Lower leg skin (tissue), 3 donors: Measurements from ENCODE around the gene RAMP3.

ENCODE experiments used
- CTCF ChIP-seq, 3 donors: fragments of 450-650 bp; IDR thresholded peaks; one replicate each; pipeline ENCODE4 v1.5.1; 2016; ENCODE audit warnings: antibody characterized with exemption in 3 of 3, mild to moderate bottlenecking in 3 of 3, moderate library complexity in 2 of 3
- POLR2A ChIP-seq, 2 donors: fragments of 450-650 bp; IDR thresholded peaks; one replicate each; pipeline ENCODE4 v1.6.1; 2016 to 2017; ENCODE audit warnings: antibody characterized with exemption in 2 of 2, mild to moderate bottlenecking in 1 of 2, moderate library complexity in 1 of 2

- TF ChIP-seq POLR2A (IDR thresholded peaks at IDR 0.05), result no peak
- no peak for TF ChIP-seq CTCF (IDR thresholded peaks at IDR 0.05)
Measured at GRCh38 chr7:45190406-45191165, 33.0 kb downstream of the RAMP3 start.
